Activated CD4-positive, alpha-beta memory T cell treated with anti-CD3 and anti-CD28 coated beads for 36 hours (primary cell): ENCODE measurements around the gene LBHD1. TPM values are rescaled to one million over a fixed set of nuclear protein-coding genes. Genes with fewer than 3 reads are reported as not detected.
"Not testable (repeated sequence)": the region's sequence is repeated elsewhere in the genome, so short reads cannot be mapped to it uniquely, and the experiment has no call there.

Experiments
- CTCF ChIA-PET: fragments of 350-600 bp; sonication (Branson Sonifier 250); formaldehyde crosslinking; loops from one replicate; lab custom pipeline; 2021; ENCODE audit warnings: antibody characterized with exemption, inconsistent platforms; lab: Charles Lee
- POLR2A ChIA-PET: fragments of 350-600 bp; sonication (Branson Sonifier 250); formaldehyde crosslinking; loops from one replicate; lab custom pipeline; 2021; ENCODE audit warnings: antibody characterized with exemption; lab: Charles Lee
- DNase-seq: peaks from one replicate; pipeline ENCODE4 v3.0.0-alpha.2; 2020
- H3K27ac Mint-ChIP-seq: one replicate; pipeline ENCODE4 v1.8.0; 2021; ENCODE audit warnings: mixed read lengths
- H3K27me3 Mint-ChIP-seq: one replicate; pipeline ENCODE4 v1.8.0; 2021; ENCODE audit warnings: mixed read lengths
- H3K36me3 Mint-ChIP-seq: one replicate; pipeline ENCODE4 v1.8.0; 2021; ENCODE audit warnings: mixed read lengths
- H3K4me1 Mint-ChIP-seq: one replicate; pipeline ENCODE4 v1.8.0; 2021; ENCODE audit warnings: low read depth, mixed read lengths
- H3K4me3 Mint-ChIP-seq: one replicate; pipeline ENCODE4 v1.8.0; 2021; ENCODE audit warnings: mild to moderate bottlenecking, mixed read lengths
- H3K9me3 Mint-ChIP-seq: one replicate; pipeline ENCODE4 v1.8.0; 2021; ENCODE audit warnings: mixed read lengths
- intact Hi-C: fragments of 100-400 bp; cut with micrococcal nuclease; formaldehyde crosslinking; loops from one replicate; pipeline ENCODE4 v1.15.1; 2023
- total RNA-seq, 2 experiments: library from RNA; stranded (reverse); gene quantifications; one replicate each; pipeline ENCODE4 v1.2.3, GENCODE V29; 2021

LBHD1 gene
- total RNA-seq, 2 experiments from 2014 or later = 10.8 to 14.1 TPM

DNA sequence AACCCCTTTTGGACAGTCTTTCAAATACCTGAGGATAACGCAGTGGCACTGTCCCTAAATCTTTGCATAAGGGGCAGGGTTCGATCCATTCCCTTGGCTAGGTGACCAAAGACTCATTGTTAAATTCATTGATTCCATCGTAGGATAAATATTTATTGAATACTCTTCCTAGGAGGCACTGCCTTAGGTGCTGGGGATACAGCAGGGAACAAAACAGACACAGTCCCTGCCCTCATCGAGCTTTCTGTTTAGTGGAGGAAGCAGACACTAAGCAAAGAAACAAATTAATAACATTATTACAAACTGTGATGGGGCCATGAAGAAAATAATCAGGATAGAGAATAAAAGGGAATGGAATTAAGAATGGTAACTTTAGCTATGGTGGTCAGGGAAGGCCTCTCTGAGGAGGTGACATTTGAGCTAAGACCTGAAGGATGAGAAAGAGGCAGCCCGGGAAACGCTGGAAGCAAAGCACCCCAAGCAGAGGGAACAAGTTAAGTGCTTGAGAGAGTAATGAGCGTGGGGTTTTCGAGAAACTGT is 51.0 kb downstream of the LBHD1 start:
- H3K27ac Mint-ChIP-seq = peak overlapping the region; percentile 96
- DNase-seq = no peak
- ChIA-PET CTCF (interaction anchor here (0.9 to 3.0 kb wide), 9 partner anchors 9 to 165 kb away, joined by 3 to 31 read pairs (median 6); partner anchors contain the start of genes C11orf98, CSKMT, EEF1G and EML3), POLR2A (interaction anchor here (0.6 to 3.8 kb wide), 15 partner anchors 8 to 220 kb away, joined by 3 to 30 read pairs (median 4); partner anchors contain the start of genes C11orf98, CSKMT, EEF1G and EML3)
- H3K4me1 Mint-ChIP-seq = peaks cover 25% of the 10 kb centered on the region
- H3K36me3 Mint-ChIP-seq = peaks cover 22% of the 10 kb centered on the region
- intact Hi-C loops = no loop called here
- H3K9me3 Mint-ChIP-seq = no peaks in the 10 kb centered on the region
- no peaks in the 10 kb centered on the region for H3K27me3 Mint-ChIP-seq
- peak overlapping the region; percentile 97 for H3K4me3 Mint-ChIP-seq

GRCh38 chr11:62616957-62617356 is 55.1 kb downstream of the LBHD1 start:
- H3K4me3 Mint-ChIP-seq, H3K9me3 Mint-ChIP-seq, DNase-seq, CTCF ChIA-PET, H3K27me3 Mint-ChIP-seq, H3K27ac Mint-ChIP-seq, intact Hi-C loops: not testable (repeated sequence)
- POLR2A ChIA-PET = interaction anchor here (0.6 to 1.3 kb wide), 2 partner anchors 15 to 23 kb away, joined by 3 read pairs; partner anchors contain the start of gene MTA2
- Mint-ChIP-seq H3K4me1 (peaks cover 35% of the 10 kb centered on the region), H3K36me3 (peaks cover 18% of the 10 kb centered on the region)

- intact Hi-C loops = no loop called here
- peaks cover 17% of the 10 kb centered on the region for H3K36me3 Mint-ChIP-seq
- H3K4me1 Mint-ChIP-seq = peaks cover 37% of the 10 kb centered on the region
- no peaks in the 10 kb centered on the region for H3K27me3 Mint-ChIP-seq
- DNase-seq = no peak
- ChIA-PET CTCF (no interaction called here), POLR2A (no interaction called here)
- no peaks in the 10 kb centered on the region for H3K9me3 Mint-ChIP-seq
- no peak overlapping the region for H3K27ac Mint-ChIP-seq
- no peak overlapping the region for H3K4me3 Mint-ChIP-seq
Measured at GRCh38 chr11:62615521-62615920, 56.5 kb downstream of the LBHD1 start.

- Mint-ChIP-seq H3K4me3 (no peak overlapping the region), H3K36me3 (peaks cover 26% of the 10 kb centered on the region), H3K27me3 (no peaks in the 10 kb centered on the region), H3K27ac (peak overlapping the region; percentile 72), H3K4me1 (peaks cover 39% of the 10 kb centered on the region), H3K9me3 (no peaks in the 10 kb centered on the region)
- intact Hi-C loops = loop anchor here (5.0 kb wide), 2 partner anchors 78 to 228 kb away; no protein-coding TSS in a partner anchor
- ChIA-PET CTCF (interaction anchor here (1.8 kb wide), 1 partner anchor 51 kb away, joined by 6 read pairs; the partner anchor contains the start of genes C11orf98 and CSKMT), POLR2A (interaction anchor here (1.8 kb wide), 1 partner anchor 22 kb away, joined by 6 read pairs; the partner anchor contains the start of gene TUT1)
- DNase-seq = peak; percentile 75
Measured at GRCh38 chr11:62614275-62614674, 57.8 kb downstream of the LBHD1 start.

DNA sequence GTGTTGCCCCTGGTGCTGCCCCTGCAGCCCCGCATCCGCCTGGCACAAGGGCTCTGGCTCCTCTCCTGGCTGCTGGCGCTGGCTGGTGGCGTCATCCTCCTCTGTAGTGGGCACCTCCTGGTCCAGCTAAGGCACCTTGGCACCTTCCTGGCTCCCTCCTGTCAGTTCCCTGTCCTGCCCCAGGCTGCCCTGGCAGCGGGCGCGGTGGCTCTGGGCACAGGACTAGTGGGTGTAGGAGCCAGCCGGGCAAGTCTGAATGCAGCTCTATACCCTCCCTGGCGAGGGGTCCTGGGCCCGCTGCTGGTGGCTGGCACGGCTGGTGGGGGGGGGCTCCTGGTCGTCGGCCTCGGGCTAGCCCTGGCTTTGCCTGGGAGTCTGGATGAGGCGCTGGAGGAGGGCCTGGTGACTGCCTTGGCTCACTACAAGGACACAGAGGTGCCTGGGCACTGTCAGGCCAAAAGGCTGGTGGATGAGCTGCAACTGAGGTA is 58.7 kb downstream of the LBHD1 start:
- ChIA-PET POLR2A (interaction anchor here (0.6 to 4.3 kb wide), 6 partner anchors 8 to 161 kb away, joined by 3 to 38 read pairs (median 5); partner anchors contain the start of genes B3GAT3, C11orf98, CSKMT and MTA2), CTCF (interaction anchor here (0.6 to 2.4 kb wide), 6 partner anchors 8 to 52 kb away, joined by 3 to 18 read pairs (median 4); partner anchors contain the start of genes B3GAT3, C11orf98, CSKMT and MTA2)
- intact Hi-C loops = loop anchor here (1.0 to 5.0 kb wide), 6 partner anchors 9 to 243 kb away; partner anchors contain the start of genes C11orf98, CSKMT and GANAB
- Mint-ChIP-seq H3K27ac (peak overlapping the region; percentile 86), H3K36me3 (peaks cover 27% of the 10 kb centered on the region), H3K27me3 (no peaks in the 10 kb centered on the region), H3K4me1 (peaks cover 40% of the 10 kb centered on the region), H3K4me3 (peak overlapping the region; percentile 49), H3K9me3 (no peaks in the 10 kb centered on the region)
- DNase-seq = no peak

Other genes starting within 250 kb of the LBHD1 start
- gene AHNAK, start 125.5 kb downstream of the LBHD1 start, total RNA-seq = 10 to 100 TPM; 83.7 to 85.2 TPM
- gene EEF1G, start 98.4 kb downstream of the LBHD1 start, total RNA-seq = 1,000 to 10,000 TPM; 1,956 to 1,989 TPM
- 10 to 100 TPM; 32.7 to 34.2 TPM for gene TUT1, start 80.7 kb downstream of the LBHD1 start, total RNA-seq
- 100 to 1,000 TPM; 166 to 167 TPM for gene MTA2, start 70.4 kb downstream of the LBHD1 start, total RNA-seq
- gene EML3, start 59.5 kb downstream of the LBHD1 start, total RNA-seq = 100 to 1,000 TPM; 113 to 116 TPM
- gene ROM1, start 59.0 kb downstream of the LBHD1 start, total RNA-seq = 1 to 10 TPM; 1.1 to 1.5 TPM
- 10 to 100 TPM; 67.0 to 70.4 TPM for gene B3GAT3, start 50.3 kb downstream of the LBHD1 start, total RNA-seq
- gene GANAB, start 25.7 kb downstream of the LBHD1 start, total RNA-seq = 100 to 1,000 TPM; 247 to 249 TPM
- 10 to 100 TPM; 30.2 to 30.8 TPM for gene INTS5, start 19.0 kb downstream of the LBHD1 start, total RNA-seq
- 100 to 1,000 TPM; 107 to 110 TPM for gene C11orf98, start 7.1 kb downstream of the LBHD1 start, total RNA-seq
- gene CSKMT, start 7.0 kb downstream of the LBHD1 start, total RNA-seq = 10 to 100 TPM; 27.7 to 33.9 TPM
- gene UQCC3, start 594 bp downstream of the LBHD1 start, total RNA-seq = 1 to 10 TPM; 6.0 to 6.2 TPM
- gene UBXN1, start 6.8 kb upstream of the LBHD1 start, total RNA-seq = 100 to 1,000 TPM; 110 to 116 TPM
- under 1 TPM; 0.12 to 0.21 TPM for gene LRRN4CL, start 17.3 kb upstream of the LBHD1 start, total RNA-seq
- gene BSCL2, start 35.2 kb upstream of the LBHD1 start, total RNA-seq = 10 to 100 TPM; 18.0 to 20.4 TPM
- gene GNG3, start 35.4 kb upstream of the LBHD1 start, total RNA-seq = not detected
- gene HNRNPUL2, start 55.2 kb upstream of the LBHD1 start, total RNA-seq = 10 to 100 TPM; 56.0 to 62.3 TPM
- 10 to 100 TPM; 37.6 to 43.0 TPM for gene TTC9C, start 56.2 kb upstream of the LBHD1 start, total RNA-seq
- gene ZBTB3, start 81.9 kb upstream of the LBHD1 start, total RNA-seq = 1 to 10 TPM; 8.4 to 9.7 TPM
- 100 to 1,000 TPM; 116 to 124 TPM for gene POLR2G, start 89.3 kb upstream of the LBHD1 start, total RNA-seq
- 10 to 100 TPM; 11.9 to 12.0 TPM for gene TAF6L, start 99.1 kb upstream of the LBHD1 start, total RNA-seq
- gene TMEM179B, start 115.1 kb upstream of the LBHD1 start, total RNA-seq = 10 to 100 TPM; 25.0 to 25.5 TPM
- 10 to 100 TPM in 1 of 2 experiments, 1 to 10 TPM in 1; 9.2 to 10.2 TPM for gene TMEM223, start 119.7 kb upstream of the LBHD1 start, total RNA-seq
- 10 to 100 TPM; 70.8 to 83.6 TPM for gene NXF1, start 133.2 kb upstream of the LBHD1 start, total RNA-seq
- gene STX5, start 159.8 kb upstream of the LBHD1 start, total RNA-seq = 10 to 100 TPM; 24.6 to 29.2 TPM
- under 1 TPM in 1 of 2 experiments, not detected in 1; 0.53 TPM for gene TEX54, start 160.6 kb upstream of the LBHD1 start, total RNA-seq
- 10 to 100 TPM; 72.6 to 73.0 TPM for gene WDR74, start 167.3 kb upstream of the LBHD1 start, total RNA-seq
- gene SLC3A2, start 208.6 kb upstream of the LBHD1 start, total RNA-seq = 100 to 1,000 TPM; 309 to 314 TPM
- gene CHRM1, start 249.1 kb upstream of the LBHD1 start, total RNA-seq = not detected